Neuronal stem cell (in vitro differentiated cells): Measurements from ENCODE around the gene ATP1A4.

Source experiments
- DNase-seq: peaks from one replicate; pipeline ENCODE4 v3.0.0-alpha.2; 2013; ENCODE audit warnings: low spot score
- H2AFZ ChIP-seq: one replicate; pipeline ENCODE4 v1.6.1; 2013; ENCODE audit warnings: mild to moderate bottlenecking, low read length, inconsistent platforms
- H2AK5ac ChIP-seq: 2 replicates; pipeline ENCODE4 v1.6.1; 2013; ENCODE audit warnings: low read depth, mild to moderate bottlenecking, inconsistent platforms, low read length, moderate library complexity, mixed read lengths
- H2BK120ac ChIP-seq: 2 replicates; pipeline ENCODE4 v1.6.1; 2013; ENCODE audit warnings: low read depth, mild to moderate bottlenecking, inconsistent platforms, low read length, moderate library complexity, mixed read lengths
- H2BK12ac ChIP-seq: one replicate; pipeline ENCODE4 v1.6.1; 2013; ENCODE audit warnings: low read length, inconsistent platforms
- H2BK15ac ChIP-seq: 2 replicates; pipeline ENCODE4 v1.6.1; 2013; ENCODE audit warnings: mild to moderate bottlenecking, low read length, inconsistent platforms, mixed read lengths
- H2BK5ac ChIP-seq: one replicate; pipeline ENCODE4 v1.6.1; 2013; ENCODE audit warnings: inconsistent platforms, mild to moderate bottlenecking, low read length, moderate library complexity
- H3K14ac ChIP-seq: one replicate; pipeline ENCODE4 v1.6.1; 2013; ENCODE audit warnings: low read length, inconsistent platforms
- H3K18ac ChIP-seq: 2 replicates; pipeline ENCODE4 v1.6.1; 2013; ENCODE audit warnings: low read length, inconsistent platforms
- H3K23ac ChIP-seq: 2 replicates; pipeline ENCODE4 v1.6.1; 2013; ENCODE audit warnings: low read depth, mild to moderate bottlenecking, mixed read lengths, low read length, inconsistent platforms; ENCODE audit not compliant: poor library complexity
- H3K27ac ChIP-seq: replicated peaks from 3 replicates; pipeline ENCODE4 v1.5.1; 2013; ENCODE audit warnings: low read length, inconsistent platforms
- H3K27me3 ChIP-seq, 3 experiments: 2 replicates each; pipeline ENCODE4 v1.6.1; 2013; ENCODE audit warnings: low read length in 3 of 3, mild to moderate bottlenecking in 2 of 3, inconsistent platforms in 1 of 3, low read depth in 1 of 3, mixed read lengths in 1 of 3, moderate library complexity in 1 of 3; ENCODE audit not compliant: control insufficient read depth in 3 of 3, insufficient read depth in 3 of 3
- H3K36me3 ChIP-seq, 2 donors: replicated peaks in 1 of 2; 2 replicates each; pipeline ENCODE4 v1.6.1; 2013; ENCODE audit warnings: low read length in 2 of 2; ENCODE audit not compliant: control insufficient read depth in 2 of 2, insufficient read depth in 2 of 2
- H3K4ac ChIP-seq: 2 replicates; pipeline ENCODE4 v1.6.1; 2013; ENCODE audit warnings: inconsistent platforms, mild to moderate bottlenecking, low read length, moderate library complexity
- H3K4me1 ChIP-seq, 2 donors: 1 replicate in 1 of 2; 2 replicates in 1 of 2; pipeline ENCODE4 v1.6.1; 2013; ENCODE audit warnings: low read length in 2 of 2, low read depth in 1 of 2; ENCODE audit not compliant: control insufficient read depth in 2 of 2, insufficient read depth in 1 of 2
- H3K4me2 ChIP-seq: one replicate; pipeline ENCODE4 v1.6.1; 2013; ENCODE audit warnings: mild to moderate bottlenecking, low read length, inconsistent platforms; ENCODE audit not compliant: insufficient read depth, poor library complexity, severe bottlenecking
- H3K4me3 ChIP-seq, 2 donors: 2 replicates each; pipeline ENCODE4 v1.5.1; 2013; ENCODE audit warnings: low read length in 2 of 2, mild to moderate bottlenecking in 2 of 2, inconsistent platforms in 1 of 2, moderate library complexity in 1 of 2
- H3K79me1 ChIP-seq: one replicate; pipeline ENCODE4 v1.6.1; 2013; ENCODE audit warnings: low read depth, mild to moderate bottlenecking, inconsistent platforms, low read length, moderate library complexity
- H3K9ac ChIP-seq: one replicate; pipeline ENCODE4 v1.6.1; 2013; ENCODE audit warnings: mild to moderate bottlenecking, low read depth, low read length, inconsistent platforms; ENCODE audit not compliant: poor library complexity
- H3K9me3 ChIP-seq, 2 donors: replicated peaks in 1 of 2; 2 replicates each; pipeline versions ENCODE3 to v1.6.1; 2013; ENCODE audit warnings: low read length in 2 of 2, mild to moderate bottlenecking in 2 of 2, inconsistent platforms in 1 of 2, low read depth in 1 of 2, mixed read lengths in 1 of 2, moderate library complexity in 1 of 2; ENCODE audit not compliant: control insufficient read depth in 2 of 2, insufficient read depth in 1 of 2
- H4K8ac ChIP-seq: one replicate; pipeline ENCODE4 v1.6.1; 2013; ENCODE audit warnings: low read depth, mild to moderate bottlenecking, inconsistent platforms, low read length, moderate library complexity
- H4K91ac ChIP-seq: one replicate; pipeline ENCODE4 v1.6.1; 2013; ENCODE audit warnings: low read length, low read depth, mild to moderate bottlenecking, inconsistent platforms; ENCODE audit not compliant: poor library complexity
- WGBS, 2 donors: extraction: QIAGEN DNeasy Blood & Tissue Kit; methylation state at CpG; one replicate each; pipeline ENCODE4 v1.1.7; 2013; ENCODE audit warnings: missing lambda C conversion rate in 2 of 2, mixed read lengths in 1 of 2; ENCODE audit not compliant: insufficient read length in 2 of 2, insufficient replicate concordance in 1 of 2; ENCODE audit errors: extremely low coverage in 2 of 2; 5-methylcytosine and 5-hydroxymethylcytosine counted together

The ATP1A4 gene

GRCh38 chr1:160156361-160156760 is 5.0 kb downstream of the ATP1A4 start:
- H3K18ac ChIP-seq, result no peak overlapping the region
- no peak overlapping the region for H3K9ac ChIP-seq
- no peak overlapping the region for H2BK15ac ChIP-seq
- H2AFZ ChIP-seq, result no peak overlapping the region
- no peak overlapping the region for H3K23ac ChIP-seq
- no peak overlapping the region for H2AK5ac ChIP-seq
- no peak overlapping the region for H2BK12ac ChIP-seq
- no peak for DNase-seq
- peaks cover 0 to 3% (median 0%) of the 10 kb centered on the region in 3 experiments for H3K27me3 ChIP-seq
- H3K36me3 ChIP-seq, result no peaks in the 10 kb centered on the region
- H3K9me3 ChIP-seq, result no peaks in the 10 kb centered on the region
- no peak overlapping the region for H4K91ac ChIP-seq
- no peak overlapping the region for H3K4me3 ChIP-seq
- no peaks in the 10 kb centered on the region for H3K4me1 ChIP-seq
- H2BK120ac ChIP-seq, result no peak overlapping the region
- H3K14ac ChIP-seq, result no peak overlapping the region
- no peak overlapping the region for H3K4me2 ChIP-seq
- no peak overlapping the region for H4K8ac ChIP-seq
- H3K79me1 ChIP-seq, result no peaks in the 10 kb centered on the region
- WGBS, 2 donors, result no CpG with 5 or more reads among the region's 5 CpGs
- no peak overlapping the region for H2BK5ac ChIP-seq
- no peak overlapping the region for H3K27ac ChIP-seq
- no peak overlapping the region for H3K4ac ChIP-seq

GRCh38 chr1:160157174-160157573 is 5.8 kb downstream of the ATP1A4 start:
- H3K4ac ChIP-seq, result no peak overlapping the region
- H3K9me3 ChIP-seq, result no peaks in the 10 kb centered on the region
- no CpG with 5 or more reads among the region's 4 CpGs for WGBS, 2 donors
- H3K27ac ChIP-seq, result no peak overlapping the region
- no peak overlapping the region for H3K4me2 ChIP-seq
- H3K4me1 ChIP-seq, result no peaks in the 10 kb centered on the region
- H3K23ac ChIP-seq, result no peak overlapping the region
- no peak overlapping the region for H4K91ac ChIP-seq
- DNase-seq, result no peak
- H3K27me3 ChIP-seq, result peaks cover 0 to 3% (median 0%) of the 10 kb centered on the region in 3 experiments
- no peak overlapping the region for H2AK5ac ChIP-seq
- H3K36me3 ChIP-seq, result no peaks in the 10 kb centered on the region
- H3K4me3 ChIP-seq, result no peak overlapping the region
- no peak overlapping the region for H2BK12ac ChIP-seq
- no peak overlapping the region for H2BK15ac ChIP-seq
- H3K9ac ChIP-seq, result no peak overlapping the region
- H3K14ac ChIP-seq, result no peak overlapping the region
- no peak overlapping the region for H2BK5ac ChIP-seq
- no peak overlapping the region for H3K18ac ChIP-seq
- no peak overlapping the region for H4K8ac ChIP-seq
- no peaks in the 10 kb centered on the region for H3K79me1 ChIP-seq
- H2BK120ac ChIP-seq, result no peak overlapping the region
- no peak overlapping the region for H2AFZ ChIP-seq

GRCh38 chr1:160158031-160158430 is 6.6 kb downstream of the ATP1A4 start:
- DNase-seq, result no peak
- no CpG with 5 or more reads among the region's 3 CpGs for WGBS, 2 donors
- H3K79me1 ChIP-seq, result no peaks in the 10 kb centered on the region

GRCh38 chr1:160158534-160158933 is 7.1 kb downstream of the ATP1A4 start:
- no peak overlapping the region for H2BK5ac ChIP-seq
- no peak overlapping the region for H2BK120ac ChIP-seq
- no peaks in the 10 kb centered on the region for H3K79me1 ChIP-seq
- H3K4me2 ChIP-seq, result no peak overlapping the region
- H2AK5ac ChIP-seq, result no peak overlapping the region
- peaks cover 0 to 3% of the 10 kb centered on the region in 2 donors for H3K4me1 ChIP-seq
- no peak overlapping the region for H2BK15ac ChIP-seq
- H2BK12ac ChIP-seq, result no peak overlapping the region
- H4K91ac ChIP-seq, result no peak overlapping the region
- H2AFZ ChIP-seq, result no peak overlapping the region
- no peaks in the 10 kb centered on the region for H3K27me3 ChIP-seq
- H3K14ac ChIP-seq, result no peak overlapping the region
- H3K4me3 ChIP-seq, result no peak overlapping the region
- WGBS, 2 donors, result no CpG with 5 or more reads among the region's 4 CpGs
- no peaks in the 10 kb centered on the region for H3K36me3 ChIP-seq
- H3K18ac ChIP-seq, result no peak overlapping the region
- no peak overlapping the region for H3K23ac ChIP-seq
- no peaks in the 10 kb centered on the region for H3K9me3 ChIP-seq
- no peak overlapping the region for H3K27ac ChIP-seq
- DNase-seq, result no peak
- no peak overlapping the region for H3K9ac ChIP-seq
- no peak overlapping the region for H3K4ac ChIP-seq
- no peak overlapping the region for H4K8ac ChIP-seq

More at GRCh38 chr1:160158031-160158430, 6.6 kb downstream of the ATP1A4 start:
- no peak overlapping the region for H2AK5ac ChIP-seq
- no peak overlapping the region for H3K9ac ChIP-seq
- no peak overlapping the region for H3K18ac ChIP-seq
- H3K23ac ChIP-seq, result no peak overlapping the region
- H3K4me3 ChIP-seq, result no peak overlapping the region
- no peak overlapping the region for H2BK12ac ChIP-seq
- no peak overlapping the region for H2BK5ac ChIP-seq
- H2BK15ac ChIP-seq, result no peak overlapping the region
- no peak overlapping the region for H3K27ac ChIP-seq
- H2BK120ac ChIP-seq, result no peak overlapping the region
- H4K91ac ChIP-seq, result no peak overlapping the region
- H3K4me2 ChIP-seq, result no peak overlapping the region
- peak overlapping the region; percentile 12 for H2AFZ ChIP-seq
- H3K9me3 ChIP-seq, result no peaks in the 10 kb centered on the region
- H3K4me1 ChIP-seq, result peaks cover 0 to 3% of the 10 kb centered on the region in 2 donors
- no peaks in the 10 kb centered on the region for H3K36me3 ChIP-seq
- no peak overlapping the region for H3K14ac ChIP-seq
- no peak overlapping the region for H4K8ac ChIP-seq
- no peak overlapping the region for H3K4ac ChIP-seq
- H3K27me3 ChIP-seq, result peaks cover 0 to 2% (median 0%) of the 10 kb centered on the region in 3 experiments
